Smooth muscle cell (in vitro differentiated cells): Measurements from ENCODE around the gene PLAAT3. TPM values are rescaled to one million over a fixed set of nuclear protein-coding genes. Genes with fewer than 3 reads are reported as not detected.
A peak's percentile ranks its signal among the peaks of the same experiment; 100 is the strongest.
"Not testable (repeated sequence)": the region's sequence is repeated elsewhere in the genome, so short reads cannot be mapped to it uniquely, and the experiment has no call there.

Experiments
- DNase-seq: peaks from one replicate; lab custom pipeline; 2025; ENCODE audit not compliant: unreplicated experiment; lab: John Stamatoyannopoulos, UW
- H2AFZ ChIP-seq: fragments of 200-600 bp; sonication (generic); 2 replicates; pipeline ENCODE4 v1.6.0; 2016; ENCODE audit warnings: antibody characterized with exemption, low read depth, mild to moderate bottlenecking
- H3F3A ChIP-seq: fragments of 200-600 bp; sonication (generic); 2 replicates; pipeline ENCODE4 v1.6.0; 2017; ENCODE audit warnings: antibody characterized with exemption, low read depth
- H3K27ac ChIP-seq: fragments of 200-600 bp; sonication (generic); 2 replicates; pipeline ENCODE4 v1.5.1; 2016; ENCODE audit warnings: low read depth, mild to moderate bottlenecking
- H3K27me3 ChIP-seq: fragments of 200-600 bp; sonication (generic); 2 replicates; pipeline ENCODE4 v1.6.1; 2016; ENCODE audit warnings: low read depth, mild to moderate bottlenecking
- H3K36me3 ChIP-seq: fragments of 200-600 bp; sonication (generic); 2 replicates; pipeline ENCODE4 v1.5.1; 2016; ENCODE audit warnings: low read depth
- H3K4me1 ChIP-seq: fragments of 200-600 bp; sonication (generic); 2 replicates; pipeline ENCODE4 v1.5.1; 2016; ENCODE audit warnings: low read depth
- H3K4me2 ChIP-seq: fragments of 200-600 bp; sonication (generic); 2 replicates; pipeline ENCODE4 v1.6.0; 2016; ENCODE audit warnings: mild to moderate bottlenecking
- H3K4me3 ChIP-seq: fragments of 200-600 bp; sonication (generic); 2 replicates; pipeline ENCODE4 v1.5.1; 2016; ENCODE audit warnings: mild to moderate bottlenecking
- H3K79me2 ChIP-seq: fragments of 200-600 bp; sonication (generic); 2 replicates; pipeline ENCODE4 v1.6.0; 2016; ENCODE audit warnings: low read depth, mild to moderate bottlenecking
- H3K9ac ChIP-seq: fragments of 200-600 bp; sonication (generic); 2 replicates; pipeline ENCODE4 v1.6.0; 2016; ENCODE audit warnings: low read depth
- H3K9me3 ChIP-seq: fragments of 200-600 bp; sonication (generic); replicated peaks from 2 replicates; pipeline ENCODE4 v1.5.1; 2016; ENCODE audit warnings: low read depth
- H4K20me1 ChIP-seq: fragments of 200-600 bp; sonication (generic); 2 replicates; pipeline ENCODE4 v1.6.0; 2016; ENCODE audit warnings: low read depth
- CTCF ChIP-seq: fragments of 200-600 bp; sonication (generic); IDR thresholded peaks from 2 replicates; pipeline ENCODE4 v1.5.1; 2017; ENCODE audit warnings: borderline replicate concordance, mild to moderate bottlenecking, antibody characterized with exemption; ENCODE audit not compliant: insufficient read depth, poor library complexity, severe bottlenecking
- WGBS: methylation state at CpG from one replicate; pipeline ENCODE4 v1.1.7; 2016; ENCODE audit warnings: low lambda C conversion rate; 5-methylcytosine and 5-hydroxymethylcytosine counted together
- polyA plus RNA-seq: library from polyadenylated mRNA; unstranded; fragments of >200 nt; fragmentation: Nextera tagmentation; extraction: Ambion mirVana; gene quantifications from 2 replicates; pipeline ENCODE4 v1.2.1, GENCODE V29; 2016
- total RNA-seq: library from RNA; depleted of rRNA; stranded (reverse); fragments of >200 nt; gene quantifications from 2 replicates; pipeline ENCODE4 v1.2.3, GENCODE V29; 2014

PLAAT3 gene
- total and polyA plus RNA-seq, 2 experiments from 2014 or later = 0.90 to 5.2 TPM

DNA sequence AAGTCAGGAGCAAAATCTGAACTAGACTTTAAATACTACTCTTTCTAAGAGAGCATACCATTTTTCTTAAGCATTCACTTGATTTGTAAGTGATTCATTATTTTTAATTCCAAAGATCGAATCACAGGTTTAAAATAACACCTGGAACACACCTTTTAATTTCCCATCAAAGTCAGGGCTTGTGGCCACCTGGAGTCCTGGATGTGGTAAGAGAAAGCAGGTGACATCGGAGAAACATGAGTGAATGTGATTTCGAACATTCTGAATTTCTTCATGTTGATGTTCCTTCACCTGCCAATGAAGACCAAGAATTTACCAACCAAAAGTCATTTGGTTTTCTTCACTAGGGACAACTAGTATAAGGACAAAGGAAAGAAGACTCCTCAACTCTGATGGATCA is 29.0 kb upstream of the PLAAT3 start:
- Histone ChIP-seq H3K9ac (no peak overlapping the region), H3K4me1 (no peaks in the 10 kb centered on the region), H3K27ac (no peak overlapping the region), H3K9me3 (no peaks in the 10 kb centered on the region), H2AFZ (no peak overlapping the region), H3K4me2 (no peak overlapping the region), H3K79me2 (no peaks in the 10 kb centered on the region), H4K20me1 (peaks cover 4% of the 10 kb centered on the region), H3K27me3 (no peaks in the 10 kb centered on the region), H3F3A (peaks cover 4% of the 10 kb centered on the region), H3K4me3 (no peak overlapping the region), H3K36me3 (peaks cover 13% of the 10 kb centered on the region)
- TF ChIP-seq CTCF = no peak
- DNase-seq = no peak
- WGBS = 97% methylated on average over 3 of the region's 3 CpGs

DNA sequence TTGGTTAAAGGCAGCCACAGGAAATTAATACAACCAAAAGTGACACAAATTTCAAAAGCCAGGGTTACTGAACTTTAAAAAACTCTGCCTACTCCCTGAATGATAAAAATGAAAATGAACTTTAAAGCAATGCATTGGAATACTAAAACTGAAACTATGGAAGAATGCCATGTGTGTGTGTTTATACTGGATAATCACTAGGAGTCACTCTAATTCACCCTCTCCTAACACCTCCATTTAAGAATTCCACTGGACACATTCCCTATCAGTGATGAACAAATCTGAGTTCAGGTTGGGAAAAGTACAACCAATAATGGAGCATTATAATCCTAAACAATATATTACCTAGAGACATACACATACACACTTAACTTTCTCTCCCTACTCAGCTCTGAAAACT is 27.5 kb upstream of the PLAAT3 start:
- no peaks in the 10 kb centered on the region for H3K79me2 ChIP-seq

DNA sequence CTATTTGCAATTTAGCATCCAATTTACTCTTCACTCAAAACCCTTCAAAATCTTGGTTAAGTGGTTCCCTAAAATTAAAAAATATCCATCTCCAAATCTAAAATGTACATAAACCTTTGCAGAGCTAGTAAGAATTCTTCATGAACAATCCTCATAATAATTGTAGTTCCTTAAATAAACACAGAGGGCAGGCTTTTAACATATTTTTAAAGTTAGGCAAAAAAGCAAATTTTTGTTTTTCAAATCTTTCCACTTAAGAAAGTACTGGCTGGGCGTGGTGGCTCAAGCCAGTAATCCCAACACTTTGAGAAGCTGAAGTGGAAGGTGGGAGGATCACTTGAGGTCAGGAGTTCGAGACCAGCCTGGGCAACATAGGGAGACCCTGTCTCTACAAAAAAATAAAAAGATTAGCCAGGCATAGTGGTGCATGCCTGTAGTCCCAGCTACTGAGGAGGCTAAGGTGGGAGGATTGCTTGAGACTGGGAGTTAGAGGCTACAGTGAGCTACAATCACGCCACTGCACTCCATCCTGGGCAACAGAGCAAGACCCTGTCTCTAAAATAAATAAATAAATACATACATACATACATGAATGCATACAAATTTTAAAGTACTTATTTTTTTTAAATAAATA is 25.1 kb upstream of the PLAAT3 start:
- no peak for DNase-seq
- no peaks in the 10 kb centered on the region for H3K27me3 ChIP-seq
- no peak overlapping the region for H3K27ac ChIP-seq
- H3F3A ChIP-seq = peaks cover 4% of the 10 kb centered on the region
- H4K20me1 ChIP-seq = peaks cover 4% of the 10 kb centered on the region
- H2AFZ ChIP-seq = no peak overlapping the region
- no peaks in the 10 kb centered on the region for H3K4me1 ChIP-seq
- H3K79me2 ChIP-seq = no peaks in the 10 kb centered on the region
- no peaks in the 10 kb centered on the region for H3K9me3 ChIP-seq
- H3K9ac ChIP-seq = no peak overlapping the region
- H3K4me3 ChIP-seq = no peak overlapping the region
- 81% methylated on average over 3 of the region's 3 CpGs for WGBS
- peak; percentile 51 for TF ChIP-seq CTCF
- peaks cover 13% of the 10 kb centered on the region for H3K36me3 ChIP-seq
- H3K4me2 ChIP-seq = no peak overlapping the region

More for the DNA sequence above, 27.5 kb upstream of the PLAAT3 start:
- Histone ChIP-seq H3K4me3 (no peak overlapping the region), H3F3A (peaks cover 4% of the 10 kb centered on the region), H3K36me3 (peaks cover 13% of the 10 kb centered on the region), H4K20me1 (peaks cover 4% of the 10 kb centered on the region), H3K4me1 (no peaks in the 10 kb centered on the region), H3K27ac (no peak overlapping the region), H2AFZ (no peak overlapping the region), H3K27me3 (no peaks in the 10 kb centered on the region), H3K9me3 (no peaks in the 10 kb centered on the region), H3K4me2 (no peak overlapping the region), H3K9ac (no peak overlapping the region)
- DNase-seq = no peak
- TF ChIP-seq CTCF = no peak

DNA sequence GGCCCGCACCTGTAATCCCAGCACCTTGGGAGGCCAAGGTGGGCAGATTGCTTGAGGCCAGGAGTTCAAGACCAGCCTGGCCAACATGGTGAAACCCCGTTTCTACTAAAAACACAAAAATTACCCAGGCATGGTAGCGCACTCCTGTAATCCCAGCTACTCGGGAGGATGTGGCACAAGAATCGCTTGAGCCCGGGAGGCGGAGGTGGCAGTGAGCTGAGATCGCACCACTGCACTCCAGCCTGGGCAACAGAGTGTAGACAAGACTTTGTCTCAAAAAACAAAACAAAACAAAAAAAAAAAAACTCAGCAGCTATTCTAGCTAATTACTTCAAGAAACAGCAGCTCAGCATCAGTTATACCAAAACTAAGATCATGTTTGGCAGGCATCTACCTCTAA is 24.2 kb upstream of the PLAAT3 start:
- DNase-seq, H3K79me2 ChIP-seq, H4K20me1 ChIP-seq, H3K4me3 ChIP-seq, H3K27ac ChIP-seq, H2AFZ ChIP-seq, H3K27me3 ChIP-seq, H3F3A ChIP-seq, H3K4me2 ChIP-seq, H3K4me1 ChIP-seq, H3K9ac ChIP-seq, H3K9me3 ChIP-seq, H3K36me3 ChIP-seq: not testable (repeated sequence)
- 97% methylated on average over 8 of the region's 8 CpGs for WGBS
